ENCODE data around the gene ISCU. TPM values are rescaled to one million over a fixed set of nuclear protein-coding genes. Genes with fewer than 3 reads are reported as not detected.
"Not testable (repeated sequence)": the region's sequence is repeated elsewhere in the genome, so short reads cannot be mapped to it uniquely, and the experiment has no call there.

ISCU gene
- polyA plus RNA-seq, 2 donors, result 38.7 to 87.2 TPM

DNA sequence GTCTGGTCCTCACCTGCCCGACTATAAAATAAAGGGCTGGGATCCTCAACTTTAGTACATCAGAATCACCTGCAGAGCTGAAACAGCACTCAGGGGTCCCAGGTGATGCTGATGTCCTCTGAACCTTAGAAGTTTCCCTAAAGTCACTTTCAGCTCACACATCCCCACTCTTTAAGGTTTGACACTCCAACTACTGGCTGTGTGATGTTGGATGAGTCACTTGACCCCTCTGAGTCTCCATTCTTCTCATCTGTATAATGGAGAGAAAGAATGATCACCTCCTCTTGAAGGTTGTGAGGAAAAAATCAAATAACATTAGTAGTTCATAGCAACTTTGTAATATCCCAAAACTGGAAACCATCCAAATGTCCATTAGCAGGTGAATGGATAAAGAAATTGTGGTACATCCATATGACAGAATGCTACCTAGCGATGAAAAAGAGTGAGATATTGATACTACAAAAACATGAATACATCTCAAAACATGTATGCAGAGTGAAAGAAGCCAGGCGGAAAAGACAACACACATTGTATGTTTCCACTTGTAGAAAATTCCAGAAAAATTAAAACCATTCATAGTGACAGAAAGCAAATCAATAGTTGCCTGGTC, 22.2 kb downstream of the ISCU start:
- H3K4me1 ChIP-seq (ENCODE audit: control insufficient read depth in 2 of 2, insufficient read depth in 2 of 2, low read length in 1 of 2), result peaks cover 0 to 3% of the 10 kb centered on the region in 2 donors
- no peak overlapping the region for H3K4me3 ChIP-seq (ENCODE audit: low read depth in 1 of 2, low read length in 2 of 2)
- no peaks in the 10 kb centered on the region for H3K9me3 ChIP-seq (ENCODE audit: control insufficient read depth in 2 of 2, insufficient read depth in 1 of 2, low read depth in 1 of 2, low read length in 1 of 2)
- no peaks in the 10 kb centered on the region for H3K36me3 ChIP-seq (ENCODE audit: control insufficient read depth in 2 of 2, insufficient read depth in 2 of 2, low read length in 1 of 2)
- WGBS, 2 donors, result 69 to 78% methylated on average over 3 of the region's 3 CpGs
- no peak overlapping the region for H3K27ac ChIP-seq (ENCODE audit: low read depth in 2 of 2, low read length in 1 of 2)
- no peaks in the 10 kb centered on the region for H3K27me3 ChIP-seq (ENCODE audit: control insufficient read depth in 1 of 2, insufficient read depth in 2 of 2, low read length in 2 of 2)

DNA sequence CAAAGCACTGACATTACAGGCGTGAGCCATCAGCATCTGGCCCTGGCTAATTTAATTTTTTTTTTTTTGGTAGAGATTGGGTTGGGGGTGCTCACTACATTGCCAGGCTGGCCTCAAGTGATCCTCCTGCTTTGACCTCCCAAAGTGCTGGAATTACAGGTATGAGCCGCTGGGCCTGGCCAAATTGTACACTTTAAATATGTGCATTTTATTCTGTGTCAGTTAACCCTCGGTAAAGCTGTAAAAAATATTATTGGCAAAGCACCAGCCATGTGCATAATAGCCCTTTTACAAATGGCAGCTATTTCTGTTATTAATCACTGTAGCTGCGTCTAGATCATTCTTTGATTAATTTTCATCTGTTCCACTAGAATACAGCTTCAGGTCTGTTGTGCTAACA, 23.5 kb downstream of the ISCU start:
- Histone ChIP-seq H3K9me3 (ENCODE audit: control insufficient read depth in 2 of 2, insufficient read depth in 1 of 2, low read depth in 1 of 2, low read length in 1 of 2) (no peaks in the 10 kb centered on the region), H3K4me1 (ENCODE audit: control insufficient read depth in 2 of 2, insufficient read depth in 2 of 2, low read length in 1 of 2) (peaks cover 0 to 3% of the 10 kb centered on the region in 2 donors), H3K4me3 (ENCODE audit: low read depth in 1 of 2, low read length in 2 of 2) (no peak overlapping the region), H3K27ac (ENCODE audit: low read depth in 2 of 2, low read length in 1 of 2) (no peak overlapping the region), H3K27me3 (ENCODE audit: control insufficient read depth in 1 of 2, insufficient read depth in 2 of 2, low read length in 2 of 2) (no peaks in the 10 kb centered on the region), H3K36me3 (ENCODE audit: control insufficient read depth in 2 of 2, insufficient read depth in 2 of 2, low read length in 1 of 2) (no peaks in the 10 kb centered on the region)
- WGBS, 2 donors, result 56 to 63% methylated on average over 4 of the region's 4 CpGs

DNA sequence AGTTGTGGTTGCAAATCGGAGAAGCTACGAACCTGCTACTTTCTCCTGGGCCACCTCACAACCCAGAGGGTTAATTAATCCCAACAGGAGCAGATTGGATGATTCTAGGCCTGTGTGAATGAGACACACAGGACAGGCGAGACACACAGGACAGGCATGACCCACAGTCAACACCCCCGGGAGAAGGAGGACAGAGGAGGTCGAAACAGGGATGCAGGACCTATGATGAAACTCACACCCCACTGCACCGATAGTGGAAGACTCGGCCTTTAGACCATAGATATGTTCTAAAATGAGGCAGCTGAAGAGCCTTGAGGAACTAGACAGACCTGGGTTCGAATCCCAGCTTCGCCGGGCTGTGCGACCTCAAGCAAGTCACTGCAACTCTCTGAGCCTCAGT, 23.9 kb downstream of the ISCU start:
- no peak overlapping the region for H3K27ac ChIP-seq (ENCODE audit: low read depth in 2 of 2, low read length in 1 of 2)
- H3K4me1 ChIP-seq (ENCODE audit: control insufficient read depth in 2 of 2, insufficient read depth in 2 of 2, low read length in 1 of 2), result peaks cover 0 to 3% of the 10 kb centered on the region in 2 donors
- H3K9me3 ChIP-seq (ENCODE audit: control insufficient read depth in 2 of 2, insufficient read depth in 1 of 2, low read depth in 1 of 2, low read length in 1 of 2), result no peaks in the 10 kb centered on the region
- no peak overlapping the region for H3K4me3 ChIP-seq (ENCODE audit: low read depth in 1 of 2, low read length in 2 of 2)
- WGBS, 2 donors, result 92 to 94% methylated on average over 11 of the region's 11 CpGs
- no peaks in the 10 kb centered on the region for H3K36me3 ChIP-seq (ENCODE audit: control insufficient read depth in 2 of 2, insufficient read depth in 2 of 2, low read length in 1 of 2)
- no peaks in the 10 kb centered on the region for H3K27me3 ChIP-seq (ENCODE audit: control insufficient read depth in 1 of 2, insufficient read depth in 2 of 2, low read length in 2 of 2)

DNA sequence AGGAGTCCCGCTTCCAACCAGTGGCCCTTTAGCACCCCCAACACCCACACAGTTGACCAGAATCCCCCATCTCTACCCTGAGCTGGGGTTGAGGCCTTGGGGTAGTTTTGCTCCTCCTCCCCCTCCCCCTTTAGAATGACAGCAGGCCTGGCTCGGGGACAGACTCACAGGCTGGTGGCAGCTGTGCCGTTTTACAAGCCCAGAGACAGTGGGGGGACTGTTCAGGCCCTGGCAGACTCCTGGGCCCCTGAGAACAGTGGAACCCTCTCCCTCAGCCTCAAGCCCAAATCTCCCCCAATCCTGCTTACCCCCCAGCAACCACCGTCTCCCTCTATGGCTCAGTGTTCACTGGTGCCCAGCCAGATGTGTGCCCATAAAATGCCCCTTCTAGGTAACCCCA, 25.4 kb downstream of the ISCU start:
- Histone ChIP-seq H3K27me3 (ENCODE audit: control insufficient read depth in 1 of 2, insufficient read depth in 2 of 2, low read length in 2 of 2) (no peaks in the 10 kb centered on the region), H3K4me3 (ENCODE audit: low read depth in 1 of 2, low read length in 2 of 2) (no peak overlapping the region), H3K36me3 (ENCODE audit: control insufficient read depth in 2 of 2, insufficient read depth in 2 of 2, low read length in 1 of 2) (no peaks in the 10 kb centered on the region), H3K27ac (ENCODE audit: low read depth in 2 of 2, low read length in 1 of 2) (no peak overlapping the region), H3K9me3 (ENCODE audit: control insufficient read depth in 2 of 2, insufficient read depth in 1 of 2, low read depth in 1 of 2, low read length in 1 of 2) (no peaks in the 10 kb centered on the region), H3K4me1 (ENCODE audit: control insufficient read depth in 2 of 2, insufficient read depth in 2 of 2, low read length in 1 of 2) (peaks cover 0 to 3% of the 10 kb centered on the region in 2 donors)
- WGBS, 2 donors, result 77 to 80% methylated on average over 4 of the region's 4 CpGs

DNA sequence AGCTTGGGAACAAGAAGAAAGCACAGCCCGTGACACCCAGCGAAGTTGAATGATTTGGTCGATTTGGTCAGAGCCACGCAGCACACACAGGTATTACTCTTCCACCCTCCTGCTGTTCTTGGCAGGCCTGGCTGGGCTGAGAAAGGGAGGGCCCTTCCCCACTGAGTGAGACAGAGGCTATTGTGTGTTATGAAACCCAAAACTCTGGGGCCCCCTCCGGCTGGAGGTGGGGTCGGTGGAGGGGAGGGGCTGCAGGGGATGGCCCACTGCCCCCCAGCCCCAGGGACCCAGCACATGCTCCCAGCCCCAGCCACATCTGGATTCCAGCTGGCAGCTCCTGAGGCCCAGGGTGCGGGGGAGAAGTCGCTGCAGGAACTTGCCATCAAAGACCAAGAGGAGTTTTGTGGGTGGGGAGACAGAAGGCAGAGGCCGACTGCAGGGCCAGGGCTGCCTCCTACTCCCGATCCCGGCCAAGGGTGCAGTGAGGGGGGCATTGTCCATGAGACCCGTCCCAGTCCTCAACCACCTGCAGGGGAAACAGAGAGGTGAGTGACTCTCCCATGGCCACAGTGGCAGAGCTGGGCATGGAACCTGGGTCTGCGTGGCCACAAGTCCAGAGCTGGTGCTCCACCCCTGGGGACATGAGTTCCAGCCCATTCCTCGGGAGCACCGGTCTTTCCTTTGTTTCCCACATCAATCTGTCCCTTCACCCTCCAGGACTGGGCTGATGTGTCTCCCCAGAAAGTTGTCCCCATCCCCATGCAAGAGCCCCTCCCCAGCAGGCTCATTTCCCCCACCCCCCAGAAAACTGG, 26.8 kb downstream of the ISCU start:
- Histone ChIP-seq H3K9me3 (ENCODE audit: control insufficient read depth in 2 of 2, insufficient read depth in 1 of 2, low read depth in 1 of 2, low read length in 1 of 2) (no peaks in the 10 kb centered on the region), H3K4me3 (ENCODE audit: low read depth in 1 of 2, low read length in 2 of 2) (no peak overlapping the region), H3K36me3 (ENCODE audit: control insufficient read depth in 2 of 2, insufficient read depth in 2 of 2, low read length in 1 of 2) (no peaks in the 10 kb centered on the region), H3K27me3 (ENCODE audit: control insufficient read depth in 1 of 2, insufficient read depth in 2 of 2, low read length in 2 of 2) (no peaks in the 10 kb centered on the region), H3K27ac (ENCODE audit: low read depth in 2 of 2, low read length in 1 of 2) (no peak overlapping the region), H3K4me1 (ENCODE audit: control insufficient read depth in 2 of 2, insufficient read depth in 2 of 2, low read length in 1 of 2) (peaks cover 0 to 3% of the 10 kb centered on the region in 2 donors)
- 32% methylated on average over 14 to 15 of the region's 15 CpGs for WGBS, 2 donors

DNA sequence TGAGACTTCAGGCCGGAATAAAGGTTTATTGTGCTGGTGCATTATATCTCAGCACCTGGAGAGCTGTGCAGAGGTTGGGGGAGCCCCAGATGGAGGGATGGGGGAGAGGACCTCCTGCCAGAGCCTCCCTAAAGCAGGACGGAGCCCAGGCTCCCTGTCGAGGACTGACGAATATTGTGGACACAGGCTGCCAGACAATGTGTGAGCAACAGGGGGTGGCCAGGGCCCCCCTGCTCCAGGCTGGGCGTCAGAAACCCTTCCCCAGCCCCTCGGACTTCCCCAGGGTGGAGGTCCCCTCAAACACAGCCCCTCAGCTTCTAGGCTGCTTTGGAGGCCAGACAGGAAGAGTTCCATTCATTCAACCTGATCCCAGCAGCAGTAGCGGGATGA, 27.4 kb downstream of the ISCU start:
- Histone ChIP-seq H3K4me3 (ENCODE audit: low read depth in 1 of 2, low read length in 2 of 2) (no peak overlapping the region), H3K36me3 (ENCODE audit: control insufficient read depth in 2 of 2, insufficient read depth in 2 of 2, low read length in 1 of 2) (no peaks in the 10 kb centered on the region), H3K27me3 (ENCODE audit: control insufficient read depth in 1 of 2, insufficient read depth in 2 of 2, low read length in 2 of 2) (no peaks in the 10 kb centered on the region), H3K4me1 (ENCODE audit: control insufficient read depth in 2 of 2, insufficient read depth in 2 of 2, low read length in 1 of 2) (peaks cover 0 to 3% of the 10 kb centered on the region in 2 donors), H3K27ac (ENCODE audit: low read depth in 2 of 2, low read length in 1 of 2) (no peak overlapping the region), H3K9me3 (ENCODE audit: control insufficient read depth in 2 of 2, insufficient read depth in 1 of 2, low read depth in 1 of 2, low read length in 1 of 2) (no peaks in the 10 kb centered on the region)
- 66 to 71% methylated on average over 7 of the region's 7 CpGs for WGBS, 2 donors

DNA sequence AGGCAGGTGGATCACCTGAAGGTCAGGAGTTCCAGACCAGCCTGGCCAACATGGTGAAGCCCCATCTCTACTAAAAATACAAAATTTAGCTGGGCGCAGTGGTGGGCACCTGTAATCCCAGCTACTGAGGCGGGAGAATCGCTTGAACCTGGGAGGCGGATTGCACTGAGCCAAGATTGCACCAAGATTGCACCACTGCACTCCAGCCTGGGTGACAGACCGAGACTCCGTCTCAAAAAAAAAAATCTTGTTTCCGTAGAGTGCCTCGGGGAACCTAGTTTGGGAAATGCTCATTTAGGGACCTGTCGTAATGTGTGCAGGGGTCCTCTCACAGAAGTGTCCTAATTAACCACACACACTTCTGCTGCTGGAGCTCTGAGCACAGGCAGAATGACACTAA, 28.1 kb downstream of the ISCU start:
- H3K9me3 ChIP-seq (ENCODE audit: control insufficient read depth in 2 of 2, insufficient read depth in 1 of 2, low read depth in 1 of 2, low read length in 1 of 2); H3K4me3 ChIP-seq (ENCODE audit: low read depth in 1 of 2, low read length in 2 of 2); H3K4me1 ChIP-seq (ENCODE audit: control insufficient read depth in 2 of 2, insufficient read depth in 2 of 2, low read length in 1 of 2); H3K27me3 ChIP-seq (ENCODE audit: control insufficient read depth in 1 of 2, insufficient read depth in 2 of 2, low read length in 2 of 2); H3K36me3 ChIP-seq (ENCODE audit: control insufficient read depth in 2 of 2, insufficient read depth in 2 of 2, low read length in 1 of 2); H3K27ac ChIP-seq (ENCODE audit: low read depth in 2 of 2, low read length in 1 of 2): not testable (repeated sequence)
- 91 to 95% methylated on average over 9 of the region's 9 CpGs for WGBS, 2 donors

DNA sequence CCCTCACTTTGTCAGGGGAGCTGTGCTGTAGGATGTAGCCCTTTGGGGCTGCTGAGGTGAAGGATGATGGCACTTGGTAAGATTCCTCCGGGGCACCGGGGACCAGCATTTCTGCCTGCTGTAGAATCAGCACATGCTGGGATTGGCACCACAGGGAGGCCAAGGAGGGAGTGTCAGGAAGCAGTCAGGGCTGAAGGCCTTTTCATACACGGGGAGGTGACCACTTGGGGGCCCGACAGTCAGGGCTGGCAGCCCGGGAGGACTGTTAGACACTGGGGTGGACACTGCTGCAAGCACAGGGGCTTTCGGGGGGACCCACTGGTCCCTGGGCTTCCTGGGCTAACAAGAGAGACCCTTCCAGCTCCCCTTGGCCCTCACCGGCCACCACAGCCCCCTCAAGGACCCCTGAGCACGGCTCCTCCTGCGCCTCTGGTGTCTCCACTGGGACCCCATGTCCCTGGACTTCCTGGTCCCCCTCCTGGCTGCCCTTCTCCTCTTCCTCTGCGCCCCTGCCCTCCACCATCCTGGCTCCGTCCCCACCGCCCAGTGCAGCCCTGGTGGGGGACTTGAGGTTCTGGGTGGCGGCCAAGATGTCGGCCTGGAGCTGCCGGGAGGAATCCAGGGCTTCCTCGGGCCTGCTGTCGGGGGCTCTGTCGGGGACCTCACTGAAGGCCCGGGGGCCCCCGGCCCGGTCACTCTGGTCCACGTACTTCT, 29.0 kb downstream of the ISCU start:
- no peaks in the 10 kb centered on the region for H3K36me3 ChIP-seq (ENCODE audit: control insufficient read depth in 2 of 2, insufficient read depth in 2 of 2, low read length in 1 of 2)
- peaks cover 0 to 7% of the 10 kb centered on the region in 2 donors for H3K4me1 ChIP-seq (ENCODE audit: control insufficient read depth in 2 of 2, insufficient read depth in 2 of 2, low read length in 1 of 2)
- no peak overlapping the region for H3K27ac ChIP-seq (ENCODE audit: low read depth in 2 of 2, low read length in 1 of 2)
- no peaks in the 10 kb centered on the region for H3K27me3 ChIP-seq (ENCODE audit: control insufficient read depth in 1 of 2, insufficient read depth in 2 of 2, low read length in 2 of 2)
- H3K9me3 ChIP-seq (ENCODE audit: control insufficient read depth in 2 of 2, insufficient read depth in 1 of 2, low read depth in 1 of 2, low read length in 1 of 2), result no peaks in the 10 kb centered on the region
- H3K4me3 ChIP-seq (ENCODE audit: low read depth in 1 of 2, low read length in 2 of 2), result no peak overlapping the region
- WGBS, 2 donors, result 83 to 86% methylated on average over 22 of the region's 22 CpGs

DNA sequence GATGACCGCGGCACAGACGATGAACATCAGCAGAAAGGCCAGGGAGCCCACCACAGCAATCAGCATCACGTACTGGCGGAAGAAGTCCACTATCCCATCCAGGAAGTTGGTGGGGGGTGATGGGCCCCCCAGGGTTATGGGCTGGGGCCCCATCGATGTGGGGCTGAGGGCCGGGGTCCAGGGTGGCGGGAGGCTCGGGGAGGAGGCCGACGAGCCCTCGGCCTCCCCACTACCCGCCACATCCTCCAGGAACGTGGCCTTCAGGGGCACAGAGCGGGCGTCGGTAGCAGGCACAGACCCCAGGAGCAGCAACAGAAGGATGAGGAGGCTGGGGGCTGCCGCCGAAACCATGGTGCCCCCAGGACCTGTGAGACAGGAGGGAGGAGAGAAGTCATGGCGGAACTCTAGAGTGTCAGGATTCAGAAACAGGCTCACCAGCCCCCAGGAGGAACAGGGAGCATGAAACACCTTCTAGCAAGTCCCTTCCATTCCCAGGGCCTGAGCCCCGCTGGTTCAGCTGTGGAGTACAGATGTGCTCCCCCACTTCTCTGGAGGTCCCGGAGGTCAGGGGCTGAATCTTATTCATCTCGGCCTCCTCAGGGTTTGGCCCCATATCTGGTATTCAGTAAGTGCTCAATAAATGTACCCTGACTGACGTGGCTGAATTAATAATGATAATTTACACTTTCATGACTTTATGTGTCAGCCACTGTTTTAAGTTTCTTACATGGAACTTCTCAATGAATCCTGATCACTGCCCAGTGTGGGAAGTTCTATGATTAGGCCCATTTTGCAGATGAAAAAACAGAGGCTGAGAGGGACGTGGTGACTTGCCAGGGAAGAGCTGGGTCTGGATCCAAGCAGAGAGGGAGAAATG, 29.9 kb downstream of the ISCU start:
- no peak overlapping the region for H3K4me3 ChIP-seq (ENCODE audit: low read depth in 1 of 2, low read length in 2 of 2)
- H3K27ac ChIP-seq (ENCODE audit: low read depth in 2 of 2, low read length in 1 of 2), result no peak overlapping the region
- H3K27me3 ChIP-seq (ENCODE audit: control insufficient read depth in 1 of 2, insufficient read depth in 2 of 2, low read length in 2 of 2), result no peaks in the 10 kb centered on the region
- no peaks in the 10 kb centered on the region for H3K9me3 ChIP-seq (ENCODE audit: control insufficient read depth in 2 of 2, insufficient read depth in 1 of 2, low read depth in 1 of 2, low read length in 1 of 2)
- no peaks in the 10 kb centered on the region for H3K36me3 ChIP-seq (ENCODE audit: control insufficient read depth in 2 of 2, insufficient read depth in 2 of 2, low read length in 1 of 2)
- 94 to 95% methylated on average over 25 of the region's 25 CpGs for WGBS, 2 donors
- H3K4me1 ChIP-seq (ENCODE audit: control insufficient read depth in 2 of 2, insufficient read depth in 2 of 2, low read length in 1 of 2), result peaks cover 0 to 7% of the 10 kb centered on the region in 2 donors
